A549 (cell line): ENCODE measurements around the gene HLA-E.

Experiments used
- CEBPB ChIP-seq, 2 experiments: fragments of >200 bp in 1 of 2; sonication (Bioruptor Twin) in 1 of 2; formaldehyde crosslinking in 1 of 2; IDR thresholded peaks; 2 replicates each; pipeline ENCODE4 v1.6.1; 2012 to 2016
- CTCF ChIP-seq: fragments of >200 bp; sonication (Bioruptor Twin); formaldehyde crosslinking; IDR thresholded peaks from 3 replicates; pipeline ENCODE4 v1.5.1; 2016
- GATA3 ChIP-seq: IDR thresholded peaks from 2 replicates; pipeline ENCODE4 v1.6.1; 2012; ENCODE audit warnings: borderline replicate concordance
- HDAC2 ChIP-seq: fragments of 200-600 bp; sonication (generic); IDR thresholded peaks from 2 replicates; pipeline ENCODE4 v1.6.1; 2016
- JUNB ChIP-seq: fragments of >200 bp; sonication (Bioruptor Twin); formaldehyde crosslinking; IDR thresholded peaks from 2 replicates; pipeline ENCODE4 v1.6.1; 2016
- MAFK ChIP-seq: fragments of 450-650 bp; IDR thresholded peaks from 2 replicates; pipeline ENCODE4 v1.6.1; 2014; ENCODE audit not compliant: partially characterized antibody
- MAX ChIP-seq: IDR thresholded peaks from 2 replicates; pipeline ENCODE4 v1.6.1; 2012
- RAD21 ChIP-seq, 2 experiments: fragments of >200 bp in 1 of 2; sonication (Bioruptor Twin) in 1 of 2; formaldehyde crosslinking in 1 of 2; IDR thresholded peaks in 1 of 2; conservative IDR thresholded peaks in 1 of 2; 2 replicates in 1 of 2; 3 replicates in 1 of 2; pipeline ENCODE4 v1.6.1; 2012 to 2018; ENCODE audit warnings: inconsistent platforms in 1 of 2
- REST ChIP-seq: fragments of 200-600 bp; sonication (generic); IDR thresholded peaks from 2 replicates; pipeline ENCODE4 v1.6.1; 2016; ENCODE audit warnings: antibody characterized with exemption, mild to moderate bottlenecking, moderate library complexity
- ZFP36 ChIP-seq: fragments of 450-650 bp; IDR thresholded peaks from 2 replicates; pipeline ENCODE4 v1.6.1; 2014; ENCODE audit warnings: borderline replicate concordance; ENCODE audit not compliant: partially characterized antibody

GRCh38 chr6:30515106-30515505, 25.8 kb downstream of the HLA-E start:
- TF ChIP-seq CTCF = no peak
- no peak for TF ChIP-seq MAX
- TF ChIP-seq REST = no peak
- no peak for TF ChIP-seq HDAC2
- TF ChIP-seq ZFP36 = no peak
- TF ChIP-seq GATA3 = no peak
- no peak for TF ChIP-seq RAD21 (conservative IDR thresholded peaks at IDR 0.05 in 1 of 2, IDR thresholded peaks at IDR 0.05 in 1 of 2)
- no peak for TF ChIP-seq JUNB
- no peak for TF ChIP-seq CEBPB (IDR thresholded peaks at IDR 0.05)
- no peak for TF ChIP-seq MAFK
